Spleen (tissue), 11 donors: Measurements from ENCODE around the gene PNMA6E. TPM values are rescaled to one million over a fixed set of nuclear protein-coding genes. Genes with fewer than 3 reads are reported as not detected.

Experiments used
- DNase-seq: peaks from one replicate; pipeline ENCODE4 v3.0.0-alpha.2; 2020
- H3K27ac ChIP-seq, 8 donors: fragments of 200-600 bp; sonication (generic) in 7 of 8; 1 replicate in 4 of 8; 2 replicates in 4 of 8; pipeline versions ENCODE4 v1.5.0 to v1.8.0; 2016 to 2021; ENCODE audit warnings: inconsistent platforms in 4 of 8, mild to moderate bottlenecking in 4 of 8, moderate library complexity in 1 of 8
- H3K27me3 ChIP-seq, 7 donors: fragments of 200-600 bp; sonication (generic) in 6 of 7; replicated peaks in 1 of 7; 1 replicate in 4 of 7; 2 replicates in 3 of 7; pipeline versions ENCODE4 v1.5.0 to v1.8.0; 2016 to 2021; ENCODE audit warnings: inconsistent platforms in 3 of 7, mild to moderate bottlenecking in 1 of 7
- H3K36me3 ChIP-seq, 6 donors: fragments of 200-600 bp; sonication (generic) in 5 of 6; 1 replicate in 4 of 6; 2 replicates in 2 of 6; pipeline versions ENCODE4 v1.5.0 to v1.8.0; 2016 to 2021; ENCODE audit warnings: inconsistent platforms in 2 of 6
- H3K4me1 ChIP-seq, 6 donors: fragments of 200-600 bp; sonication (generic) in 5 of 6; 1 replicate in 3 of 6; 2 replicates in 3 of 6; pipeline versions ENCODE4 v1.5.0 to v1.8.0; 2016 to 2021; ENCODE audit warnings: inconsistent platforms in 3 of 6
- H3K4me3 ChIP-seq, 8 donors: fragments of 200-600 bp; sonication (generic) in 7 of 8; 1 replicate in 4 of 8; 2 replicates in 4 of 8; pipeline versions ENCODE4 v1.5.0 to v1.8.0; 2016 to 2021; ENCODE audit warnings: inconsistent platforms in 4 of 8, mild to moderate bottlenecking in 4 of 8, moderate library complexity in 2 of 8
- H3K9me3 ChIP-seq, 8 donors: fragments of 200-600 bp; sonication (generic) in 7 of 8; 1 replicate in 4 of 8; 2 replicates in 4 of 8; pipeline versions ENCODE4 v1.5.0 to v1.8.0; 2016 to 2021; ENCODE audit warnings: inconsistent platforms in 4 of 8
- POLR2A ChIP-seq, 3 donors: fragments of 450-650 bp; IDR thresholded peaks; one replicate each; pipeline ENCODE4 v1.5.1; 2017; ENCODE audit warnings: antibody characterized with exemption in 3 of 3, mild to moderate bottlenecking in 1 of 3
- POLR2AphosphoS5 ChIP-seq, 3 donors: sonication (generic); formaldehyde crosslinking; IDR thresholded peaks; one replicate each; pipeline ENCODE4 v1.5.1; 2017; ENCODE audit warnings: antibody characterized with exemption in 3 of 3
- WGBS, 5 donors: extraction: QIAGEN DNeasy Blood & Tissue Kit in 3 of 5; methylation state at CpG; one replicate each; pipeline versions ENCODE4 v1.1.5 to v1.1.7; 2013 to 2018; 5-methylcytosine and 5-hydroxymethylcytosine counted together
- intact Hi-C: fragments of 100-400 bp; cut with DNase I; formaldehyde crosslinking; loops from one replicate; pipeline ENCODE4 v1.15.0; 2023; ENCODE audit warnings: low total_unique reads
- polyA plus RNA-seq, 3 donors: library from polyadenylated mRNA; stranded (reverse); fragments of 200-250 nt; gene quantifications; one replicate each; pipeline ENCODE4 v1.2.1, GENCODE V29; 2013
- total RNA-seq, 7 donors: library from RNA; depleted of rRNA in 3 of 7; stranded (reverse); fragments of >200 nt in 3 of 7; fragmentation: NEBNext Ultra II Directional in 4 of 7; extraction: Animal tissue kit (Norgen Biotek cat#: 25700) in 4 of 7; gene quantifications; one replicate each; pipeline versions ENCODE4 v1.1.0 to v1.2.1, GENCODE V29; 2016 to 2021
- TF ChIP-seq, protein P1 (sequence below), 11 experiments: fragments of 200-600 bp in 7 of 11; fragments of 450-650 bp in 4 of 11; sonication (generic) in 4 of 11; IDR thresholded peaks in 8 of 11; conservative IDR thresholded peaks in 3 of 11; 1 replicate in 7 of 11; 2 replicates in 4 of 11; pipeline versions ENCODE4 v1.4.0 to v1.8.0; 2016 to 2021; ENCODE audit warnings: antibody characterized with exemption in 11 of 11, inconsistent platforms in 4 of 11, mild to moderate bottlenecking in 1 of 11
- donor health status: healthy with polysubstance abuse.
- donor health status: DM: no; HTN: no; CAD: no; lungs with moderate emphysema.
- donor health status: DM: no; HTN: no; CAD: no.
- donor health status: Bipolar disorder and iron deficiency.
- donor health status: healthy.
- donor health status: DM: no; HTN: no; CAD: no.
- donor health status: DM: yes; HTN: yes; CAD: no.

Gene PNMA6E
- total and polyA plus RNA-seq, 10 donors: not detected

DNA sequence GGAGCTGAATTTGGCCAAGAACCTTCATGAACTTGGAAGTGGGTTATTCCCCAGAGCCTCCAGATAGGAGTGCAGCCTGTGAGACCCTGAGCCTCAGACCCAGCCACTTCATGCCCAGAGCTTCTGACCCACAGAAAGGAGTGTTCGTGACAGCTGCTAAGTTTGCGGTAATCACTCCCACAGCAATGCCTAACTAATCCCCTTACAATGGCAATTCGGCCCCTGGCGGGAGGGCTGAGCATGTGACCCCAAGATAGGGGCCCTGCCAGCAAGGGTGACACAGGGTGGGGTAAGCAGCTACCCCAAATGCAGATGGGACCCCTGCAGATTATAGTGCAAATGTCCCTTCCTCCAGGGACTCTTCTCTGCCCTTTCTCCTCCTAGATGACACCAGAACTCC, 22.5 kb downstream of the PNMA6E start:
- Histone ChIP-seq H3K4me1 (no peaks in the 10 kb centered on the region), H3K27me3 (peaks cover 0 to 4% (median 0%) of the 10 kb centered on the region in 7 donors), H3K27ac (no peak overlapping the region), H3K36me3 (no peaks in the 10 kb centered on the region), H3K9me3 (peaks cover 0 to 9% (median 0%) of the 10 kb centered on the region in 8 donors), H3K4me3 (no peak overlapping the region)
- intact Hi-C loops: no loop called here
- 92 to 100% (median 95%) methylated on average over 1 to 4 of the region's 4 CpGs for WGBS, 5 donors
- no peak for DNase-seq
- no peak for TF ChIP-seq POLR2AphosphoS5 (IDR thresholded peaks at IDR 0.05)
- TF ChIP-seq, protein P1, sequence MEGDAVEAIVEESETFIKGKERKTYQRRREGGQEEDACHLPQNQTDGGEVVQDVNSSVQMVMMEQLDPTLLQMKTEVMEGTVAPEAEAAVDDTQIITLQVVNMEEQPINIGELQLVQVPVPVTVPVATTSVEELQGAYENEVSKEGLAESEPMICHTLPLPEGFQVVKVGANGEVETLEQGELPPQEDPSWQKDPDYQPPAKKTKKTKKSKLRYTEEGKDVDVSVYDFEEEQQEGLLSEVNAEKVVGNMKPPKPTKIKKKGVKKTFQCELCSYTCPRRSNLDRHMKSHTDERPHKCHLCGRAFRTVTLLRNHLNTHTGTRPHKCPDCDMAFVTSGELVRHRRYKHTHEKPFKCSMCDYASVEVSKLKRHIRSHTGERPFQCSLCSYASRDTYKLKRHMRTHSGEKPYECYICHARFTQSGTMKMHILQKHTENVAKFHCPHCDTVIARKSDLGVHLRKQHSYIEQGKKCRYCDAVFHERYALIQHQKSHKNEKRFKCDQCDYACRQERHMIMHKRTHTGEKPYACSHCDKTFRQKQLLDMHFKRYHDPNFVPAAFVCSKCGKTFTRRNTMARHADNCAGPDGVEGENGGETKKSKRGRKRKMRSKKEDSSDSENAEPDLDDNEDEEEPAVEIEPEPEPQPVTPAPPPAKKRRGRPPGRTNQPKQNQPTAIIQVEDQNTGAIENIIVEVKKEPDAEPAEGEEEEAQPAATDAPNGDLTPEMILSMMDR (IDR thresholded peaks at IDR 0.05 in 8 of 11, conservative IDR thresholded peaks at IDR 0.05 in 3 of 11): no peak
- TF ChIP-seq POLR2A (IDR thresholded peaks at IDR 0.05): no peak

DNA sequence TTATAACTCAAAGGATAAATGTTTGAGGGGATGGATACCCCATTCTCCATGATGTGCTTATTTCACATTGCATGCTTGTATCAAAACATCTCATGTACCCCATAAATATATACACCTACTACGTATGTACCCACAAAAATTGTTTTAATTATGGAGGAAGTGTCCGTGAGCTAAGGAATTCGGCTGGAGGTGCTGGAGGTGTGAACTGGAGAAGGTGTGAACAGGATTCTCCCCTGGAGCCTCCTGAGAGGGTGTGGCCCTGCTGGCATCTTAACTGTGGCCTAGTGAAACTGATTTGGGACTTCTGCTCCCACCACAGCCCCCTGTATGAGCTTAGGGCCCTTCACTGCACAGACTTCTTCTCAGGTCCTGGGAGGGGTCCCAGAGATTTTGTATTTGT, 23.4 kb downstream of the PNMA6E start:
- 79 to 93% (median 89%) methylated on average over 3 of the region's 3 CpGs for WGBS, 5 donors
- TF ChIP-seq POLR2A (IDR thresholded peaks at IDR 0.05) (no peak), POLR2AphosphoS5 (IDR thresholded peaks at IDR 0.05) (no peak)
- TF ChIP-seq, protein P1 (IDR thresholded peaks at IDR 0.05 in 8 of 11, conservative IDR thresholded peaks at IDR 0.05 in 3 of 11): no peak
- intact Hi-C loops: no loop called here
- Histone ChIP-seq H3K4me3 (no peak overlapping the region), H3K4me1 (no peaks in the 10 kb centered on the region), H3K9me3 (peaks cover 0 to 9% (median 0%) of the 10 kb centered on the region in 8 donors), H3K27ac (no peak overlapping the region), H3K27me3 (peaks cover 0 to 4% (median 0%) of the 10 kb centered on the region in 7 donors), H3K36me3 (no peaks in the 10 kb centered on the region)
- no peak for DNase-seq

DNA sequence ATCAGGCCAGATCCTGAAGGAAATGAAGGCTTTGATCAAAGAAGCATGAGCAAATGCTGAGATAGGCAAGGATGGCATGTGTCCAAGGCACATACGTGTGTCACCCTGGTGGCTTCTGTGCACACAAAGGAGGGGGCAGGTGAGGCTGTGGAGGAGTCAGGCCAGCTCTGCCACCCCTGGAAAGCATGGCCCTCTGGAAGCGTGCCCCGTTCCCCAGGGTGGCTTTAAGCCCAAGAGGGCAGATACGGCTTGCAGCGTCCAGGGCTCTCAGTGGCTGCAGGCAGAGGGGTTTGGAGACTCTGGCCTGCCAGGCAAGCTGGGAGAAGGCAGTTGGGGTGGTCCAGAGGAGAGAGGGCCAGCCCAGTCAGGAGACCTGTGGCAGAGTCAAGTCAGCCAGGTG, 25.6 kb downstream of the PNMA6E start:
- H3K4me1 ChIP-seq: no peaks in the 10 kb centered on the region
- peaks cover 0 to 9% (median 0%) of the 10 kb centered on the region in 8 donors for H3K9me3 ChIP-seq
- H3K27ac ChIP-seq: no peak overlapping the region
- H3K27me3 ChIP-seq: peaks cover 0 to 5% (median 0%) of the 10 kb centered on the region in 7 donors
- H3K4me3 ChIP-seq: no peak overlapping the region
- WGBS, 5 donors: 79 to 100% (median 84%) methylated on average over 3 to 5 of the region's 5 CpGs
- no peak for DNase-seq
- intact Hi-C loops: no loop called here
- TF ChIP-seq POLR2A (IDR thresholded peaks at IDR 0.05) (no peak), POLR2AphosphoS5 (IDR thresholded peaks at IDR 0.05) (no peak)
- TF ChIP-seq, protein P1 (IDR thresholded peaks at IDR 0.05 in 8 of 11, conservative IDR thresholded peaks at IDR 0.05 in 3 of 11): no peak
- H3K36me3 ChIP-seq: no peaks in the 10 kb centered on the region

DNA sequence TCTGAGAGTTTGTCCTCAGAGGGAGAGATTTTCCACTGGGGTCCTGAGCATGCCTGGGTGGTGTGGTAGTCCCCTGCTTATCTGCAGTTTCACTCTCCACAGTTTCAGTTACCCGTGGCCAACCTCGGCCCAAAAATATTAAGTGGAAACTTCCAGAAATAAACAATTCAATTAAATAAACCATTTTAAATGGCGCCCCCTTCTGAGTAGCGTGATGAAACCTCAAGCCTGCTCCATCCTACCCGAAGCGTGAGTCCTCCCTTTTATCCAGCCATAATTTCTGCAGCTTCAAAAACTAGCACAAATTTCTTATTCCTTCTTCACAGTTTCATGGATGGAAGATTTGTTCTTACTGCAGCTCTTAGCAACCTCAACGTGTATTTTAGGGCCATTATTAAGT, 26.7 kb downstream of the PNMA6E start:
- DNase-seq: no peak
- H3K27me3 ChIP-seq: peaks cover 0 to 7% (median 0%) of the 10 kb centered on the region in 7 donors
- H3K27ac ChIP-seq: no peak overlapping the region
- peaks cover 0 to 9% (median 0%) of the 10 kb centered on the region in 8 donors for H3K9me3 ChIP-seq
- 60 to 81% (median 70%) methylated on average over 7 of the region's 7 CpGs for WGBS, 5 donors
- H3K4me1 ChIP-seq: no peaks in the 10 kb centered on the region
- intact Hi-C loops: no loop called here
- no peak overlapping the region for H3K4me3 ChIP-seq
- TF ChIP-seq POLR2A (IDR thresholded peaks at IDR 0.05): no peak
- TF ChIP-seq, protein P1 (IDR thresholded peaks at IDR 0.05 in 8 of 11, conservative IDR thresholded peaks at IDR 0.05 in 3 of 11): no peak
- no peak for TF ChIP-seq POLR2AphosphoS5 (IDR thresholded peaks at IDR 0.05)
- H3K36me3 ChIP-seq: no peaks in the 10 kb centered on the region
